T-helper 2 cell (primary cell): ENCODE measurements around the gene NDUFB10.

ENCODE experiments used
- DNase-seq, 5 experiments: peaks; one replicate each; pipeline versions ENCODE4 v3.0.0 to v3.0.0-alpha.2; 2012 to 2022

The NDUFB10 gene

DNA sequence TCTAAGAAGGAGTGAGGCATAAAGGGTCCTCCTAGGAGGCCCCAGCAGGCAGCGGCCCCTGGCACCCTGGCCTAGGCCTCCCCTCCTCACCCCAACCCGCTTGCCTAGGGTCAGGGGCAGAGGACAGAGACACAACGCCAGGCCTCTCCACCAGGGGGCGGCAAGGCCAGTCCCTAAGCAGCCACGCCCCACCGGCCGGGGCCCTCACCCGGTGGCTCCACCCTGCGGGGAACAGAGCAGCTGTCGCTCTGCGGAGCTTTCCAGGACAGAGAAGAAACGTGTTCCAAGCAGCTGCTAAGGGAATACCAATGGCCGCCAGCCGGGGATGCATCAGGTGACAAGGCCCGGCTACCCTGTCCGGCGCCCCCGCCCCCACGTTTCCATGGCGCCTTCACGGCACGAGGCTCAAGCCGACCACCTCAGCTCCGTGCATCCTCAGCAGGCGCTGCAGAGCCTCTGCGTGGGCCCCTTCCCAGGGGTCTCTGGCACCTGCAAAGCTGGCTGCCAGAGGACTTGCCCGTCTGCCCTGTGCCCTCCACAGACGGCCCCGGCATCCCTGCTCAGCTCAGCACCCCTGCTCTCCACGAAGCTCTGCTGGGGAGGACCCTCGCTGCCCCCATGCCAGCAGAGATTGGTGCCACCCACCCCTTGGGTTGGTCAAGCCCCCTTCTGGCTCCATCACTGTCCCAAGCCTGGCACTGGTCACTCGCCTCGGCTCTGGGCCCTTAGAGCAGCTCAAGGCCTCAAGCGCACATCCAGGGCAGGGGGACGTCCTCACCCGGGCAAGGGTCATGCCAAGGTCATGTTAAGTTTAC is 44.7 kb downstream of the NDUFB10 start:
- DNase-seq, result peak; percentile 59 to 83 (median 79)

GRCh38 chr16:2004795-2005517 is 45.6 kb downstream of the NDUFB10 start:
- DNase-seq, result no peak

DNA sequence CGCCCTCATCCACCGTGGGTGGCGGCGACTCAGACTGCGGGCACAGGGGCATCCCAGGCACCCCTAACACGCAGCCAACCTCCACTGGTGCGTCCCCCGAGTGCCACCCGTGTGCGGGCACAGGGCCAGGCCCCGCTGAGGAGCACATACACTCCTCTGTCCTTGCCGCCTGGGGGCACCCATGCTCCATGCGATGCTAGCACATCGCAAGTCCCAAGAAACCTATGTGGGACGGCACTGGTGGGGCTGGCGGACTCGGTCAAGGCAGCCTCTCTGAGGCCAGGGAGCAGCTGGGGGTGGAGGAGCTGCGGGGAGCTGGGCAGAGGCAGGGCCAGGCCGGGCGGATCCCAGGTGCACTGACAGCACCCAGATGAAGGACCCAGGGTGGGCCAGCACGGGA is 46.3 kb downstream of the NDUFB10 start:
- DNase-seq, result no peak

GRCh38 chr16:2006317-2006716 is 47.0 kb downstream of the NDUFB10 start:
- no peak for DNase-seq

- DNase-seq, result no peak
Measured at GRCh38 chr16:2007081-2007836, 47.9 kb downstream of the NDUFB10 start.

DNA sequence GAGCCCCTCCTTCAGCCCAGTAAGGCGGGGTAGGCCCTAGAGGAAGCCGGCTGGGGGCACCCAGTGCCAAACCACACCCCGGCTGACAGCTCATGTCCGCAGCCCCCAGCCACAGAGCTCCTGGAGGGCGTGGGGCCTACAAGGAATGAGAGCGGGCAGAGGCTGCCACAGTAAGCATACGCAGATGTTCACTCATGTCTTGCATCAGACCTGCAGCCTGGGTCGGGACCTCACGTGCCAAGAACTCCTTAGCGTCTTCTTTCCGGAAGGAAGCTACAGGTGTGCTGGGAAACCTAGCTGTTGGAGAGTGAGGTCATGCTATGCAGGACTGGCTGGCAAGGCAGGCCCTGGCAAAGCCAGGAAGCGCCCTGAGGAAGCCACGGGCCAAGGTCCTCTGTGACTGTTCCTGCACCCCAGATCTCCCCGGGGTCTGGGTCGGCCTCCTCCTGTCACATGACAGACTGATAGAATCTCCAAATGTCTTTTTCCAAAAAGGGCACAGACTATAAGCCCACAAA is 48.7 kb downstream of the NDUFB10 start:
- DNase-seq, result peak in 2 of 5 experiments; percentile 26 to 49

DNA sequence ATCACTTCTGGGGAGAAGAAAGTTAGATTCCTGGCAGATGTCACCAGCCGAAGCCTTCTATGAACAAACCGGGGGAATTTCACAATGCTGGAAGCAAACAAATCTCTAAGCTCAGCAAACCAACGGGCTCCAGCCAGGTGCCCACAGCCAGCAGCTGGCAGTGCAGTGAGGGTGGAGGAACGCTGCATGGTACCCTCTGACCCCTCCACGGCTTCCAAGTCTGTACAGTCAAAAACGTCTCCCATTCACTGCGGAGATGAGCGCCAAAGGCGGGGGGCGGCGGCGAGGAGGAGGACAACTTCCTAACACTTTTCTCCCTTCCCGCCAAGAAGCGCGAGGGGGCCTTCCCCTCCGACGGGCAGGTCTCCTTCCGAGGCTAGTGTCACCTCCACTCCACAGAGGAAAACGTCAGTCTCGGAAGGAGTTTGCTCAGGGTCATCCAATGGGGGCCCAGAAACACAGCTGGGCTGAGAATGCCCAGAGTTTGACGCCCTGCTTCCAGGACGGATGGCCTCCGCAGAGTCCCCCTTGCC is 49.4 kb downstream of the NDUFB10 start:
- DNase-seq, result peak in 2 of 5 experiments; percentile 28 to 43

- DNase-seq, result peak in 1 of 5 experiments; percentile 52
Measured at GRCh38 chr16:2009164-2009711, 49.9 kb downstream of the NDUFB10 start.

DNA sequence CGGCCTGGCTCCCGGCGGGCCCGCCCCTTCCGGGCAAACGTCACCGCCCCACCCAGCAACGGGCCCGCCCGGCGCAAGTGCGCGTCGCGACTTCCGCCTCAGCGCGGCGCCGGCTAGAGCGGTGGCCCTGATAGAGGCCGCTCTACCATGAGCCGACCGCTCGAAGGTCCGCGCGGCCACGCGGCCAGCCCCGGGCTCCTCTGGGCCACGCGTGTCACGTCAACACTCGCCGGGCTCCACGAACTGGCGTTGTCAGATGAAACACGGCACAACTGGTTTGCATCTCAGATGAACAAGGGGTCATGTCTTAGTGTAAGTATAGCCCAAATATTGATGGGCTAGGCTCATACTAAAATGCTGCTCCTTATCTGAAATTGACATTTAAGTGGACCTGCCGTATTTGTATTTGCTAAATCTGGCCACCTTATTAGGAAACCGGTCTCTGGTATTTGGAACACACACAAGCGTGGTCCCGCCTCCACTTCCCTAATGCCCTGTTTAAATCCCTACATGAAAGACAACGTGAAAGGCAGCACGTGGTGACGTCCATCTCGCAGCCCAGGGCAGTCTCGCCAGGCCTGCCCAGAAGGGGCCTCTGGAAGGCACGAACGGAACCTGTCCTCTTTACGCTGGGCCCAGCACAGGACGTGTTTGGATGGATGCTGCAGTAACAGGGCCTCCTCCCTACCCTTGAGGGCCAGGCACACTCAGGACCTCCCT is 50.6 kb downstream of the NDUFB10 start, which contains the start of gene ZNF598:
Gene ZNF598 (minus strand): TSS at position 31 of the 720 bp plus-strand sequence.
- DNase-seq, result peak; percentile 56 to 88 (median 70)
